T-helper 2 cell treated with Interferon-gamma antibody and Interleukin-4, amounts not matched to agents 5 μg/mL and 100 μg/mL, for 36 hours (primary cell): Measurements from ENCODE around the gene PCSK5.

Experiments
- DNase-seq: peaks from one replicate; pipeline ENCODE4 v3.0.0; 2021; ENCODE audit warnings: low spot score
- H3K27ac Mint-ChIP-seq: one replicate; pipeline ENCODE4 v1.8.0; 2021; ENCODE audit warnings: mild to moderate bottlenecking, mixed read lengths
- H3K27me3 Mint-ChIP-seq: one replicate; pipeline ENCODE4 v1.8.0; 2021; ENCODE audit warnings: low read depth, mixed read lengths
- H3K36me3 Mint-ChIP-seq: one replicate; pipeline ENCODE4 v1.8.0; 2021; ENCODE audit warnings: low read depth, mixed read lengths
- H3K4me1 Mint-ChIP-seq: one replicate; pipeline ENCODE4 v1.8.0; 2021; ENCODE audit warnings: low read depth, mixed read lengths
- H3K4me3 Mint-ChIP-seq: one replicate; pipeline ENCODE4 v1.8.0; 2022; ENCODE audit warnings: mild to moderate bottlenecking, moderate library complexity, mixed read lengths
- H3K9me3 Mint-ChIP-seq: one replicate; pipeline ENCODE4 v1.8.0; 2021; ENCODE audit warnings: mixed read lengths

PCSK5 gene

DNA sequence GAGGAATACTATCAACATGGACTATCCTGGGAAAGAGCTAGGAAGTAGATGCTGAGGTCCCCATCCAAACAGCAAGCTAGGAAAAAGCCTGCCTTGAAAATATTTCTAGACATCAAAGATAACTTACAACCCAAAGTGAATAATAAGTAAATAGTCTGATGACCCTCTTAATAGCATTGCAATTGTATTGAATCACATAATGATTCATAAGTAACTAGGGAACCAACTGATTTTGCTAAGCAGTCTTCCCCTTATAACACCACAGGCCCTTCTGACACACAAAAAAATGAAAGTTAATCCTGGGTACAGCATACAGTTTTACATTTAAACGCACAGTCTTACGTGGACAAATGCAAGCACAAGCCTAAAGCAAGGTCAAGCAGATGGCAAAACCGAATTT, 304.4 kb downstream of the PCSK5 start:
- no peak overlapping the region for H3K27ac Mint-ChIP-seq
- H3K4me1 Mint-ChIP-seq, result no peaks in the 10 kb centered on the region
- H3K4me3 Mint-ChIP-seq, result no peak overlapping the region
- H3K27me3 Mint-ChIP-seq, result no peaks in the 10 kb centered on the region
- DNase-seq, result no peak
- H3K36me3 Mint-ChIP-seq, result peaks cover 1% of the 10 kb centered on the region
- H3K9me3 Mint-ChIP-seq, result peaks cover 3% of the 10 kb centered on the region

DNA sequence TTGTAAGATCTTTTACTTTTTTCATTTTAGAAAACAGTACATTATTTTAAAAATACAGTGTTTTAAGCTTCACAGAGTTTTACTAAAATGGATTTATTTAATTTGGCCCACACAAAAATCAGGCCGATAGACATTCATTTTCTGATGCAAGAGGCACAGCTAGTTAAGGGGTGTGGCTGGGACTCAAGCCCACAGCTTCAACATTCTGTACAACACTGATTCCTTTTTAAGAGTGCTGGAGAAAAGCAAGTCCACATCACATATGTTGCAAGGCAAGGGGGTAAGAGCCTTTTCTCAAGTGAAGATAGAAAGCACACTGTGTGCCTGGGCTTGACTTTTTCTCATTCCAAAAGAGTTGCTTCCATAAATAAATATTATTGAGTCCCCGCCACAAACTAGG, 307.9 kb downstream of the PCSK5 start:
- Mint-ChIP-seq H3K36me3 (no peaks in the 10 kb centered on the region), H3K27me3 (peaks cover 2% of the 10 kb centered on the region), H3K4me1 (no peaks in the 10 kb centered on the region), H3K27ac (no peak overlapping the region), H3K9me3 (no peaks in the 10 kb centered on the region), H3K4me3 (no peak overlapping the region)
- no peak for DNase-seq

DNA sequence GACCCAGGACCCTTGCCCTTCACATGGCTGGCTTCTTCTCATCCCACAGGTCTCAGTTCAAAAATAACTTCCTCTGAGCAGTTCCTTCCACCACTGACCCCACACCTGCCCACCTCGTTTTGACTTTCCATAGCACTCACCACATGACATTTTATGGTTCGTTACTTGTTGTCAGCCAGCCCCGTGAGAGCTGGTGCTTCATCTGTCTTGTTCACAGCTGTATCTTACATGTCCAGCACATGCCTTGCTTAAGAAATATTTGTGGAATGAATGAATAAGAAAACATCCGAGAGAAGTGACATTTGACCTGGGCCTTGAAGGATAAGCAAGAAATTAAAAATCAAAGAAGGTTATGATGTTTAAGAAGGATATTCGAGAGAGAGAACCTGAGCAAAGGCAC, 309.8 kb downstream of the PCSK5 start:
- Mint-ChIP-seq H3K27ac (no peak overlapping the region), H3K36me3 (no peaks in the 10 kb centered on the region), H3K9me3 (no peaks in the 10 kb centered on the region), H3K4me1 (no peaks in the 10 kb centered on the region), H3K4me3 (no peak overlapping the region), H3K27me3 (peaks cover 5% of the 10 kb centered on the region)
- DNase-seq, result no peak

DNA sequence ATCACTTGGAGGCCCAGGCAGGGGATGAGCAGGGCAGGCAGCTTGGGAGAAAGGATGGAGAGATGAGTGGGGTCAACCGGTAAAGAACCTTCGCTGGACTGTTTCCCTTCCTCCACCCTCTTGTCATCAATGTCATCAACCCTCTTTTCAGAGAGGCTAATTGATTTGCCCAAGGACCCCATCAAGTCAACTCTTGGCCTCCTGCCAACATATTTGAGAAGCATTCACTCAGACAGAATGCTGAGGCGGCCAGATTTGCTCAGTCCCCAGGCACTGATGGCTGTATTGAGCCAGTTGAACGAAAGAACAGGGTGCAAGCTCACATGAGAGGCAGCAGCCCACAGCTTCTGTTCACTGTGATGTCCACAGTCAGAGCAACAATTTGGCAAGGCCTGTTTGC, 310.3 kb downstream of the PCSK5 start:
- H3K27me3 Mint-ChIP-seq, result peaks cover 5% of the 10 kb centered on the region
- no peak overlapping the region for H3K27ac Mint-ChIP-seq
- H3K9me3 Mint-ChIP-seq, result no peaks in the 10 kb centered on the region
- H3K4me3 Mint-ChIP-seq, result no peak overlapping the region
- no peaks in the 10 kb centered on the region for H3K4me1 Mint-ChIP-seq
- H3K36me3 Mint-ChIP-seq, result no peaks in the 10 kb centered on the region
- no peak for DNase-seq

DNA sequence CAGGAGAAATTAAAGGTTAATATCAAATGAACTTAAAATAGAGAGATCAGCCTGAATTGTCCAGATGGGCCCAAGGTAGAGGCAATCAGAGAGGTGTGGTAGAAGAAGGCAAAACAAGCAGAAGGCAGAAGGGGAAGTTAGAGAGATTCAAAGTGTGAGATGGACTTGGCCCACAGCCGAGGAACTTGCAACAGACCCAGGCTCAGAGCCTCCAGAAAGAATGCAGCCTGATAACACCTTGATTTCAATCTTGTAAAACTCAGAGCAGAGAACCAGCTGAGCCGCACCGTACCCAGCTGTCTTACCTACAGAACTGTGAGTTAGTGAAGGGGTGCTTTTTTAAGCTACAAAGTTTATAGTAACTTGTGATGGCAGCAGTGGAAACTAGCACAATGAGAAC, 312.9 kb downstream of the PCSK5 start:
- Mint-ChIP-seq H3K36me3 (no peaks in the 10 kb centered on the region), H3K27me3 (peaks cover 5% of the 10 kb centered on the region), H3K27ac (no peak overlapping the region), H3K4me1 (no peaks in the 10 kb centered on the region), H3K4me3 (no peak overlapping the region), H3K9me3 (no peaks in the 10 kb centered on the region)
- no peak for DNase-seq

DNA sequence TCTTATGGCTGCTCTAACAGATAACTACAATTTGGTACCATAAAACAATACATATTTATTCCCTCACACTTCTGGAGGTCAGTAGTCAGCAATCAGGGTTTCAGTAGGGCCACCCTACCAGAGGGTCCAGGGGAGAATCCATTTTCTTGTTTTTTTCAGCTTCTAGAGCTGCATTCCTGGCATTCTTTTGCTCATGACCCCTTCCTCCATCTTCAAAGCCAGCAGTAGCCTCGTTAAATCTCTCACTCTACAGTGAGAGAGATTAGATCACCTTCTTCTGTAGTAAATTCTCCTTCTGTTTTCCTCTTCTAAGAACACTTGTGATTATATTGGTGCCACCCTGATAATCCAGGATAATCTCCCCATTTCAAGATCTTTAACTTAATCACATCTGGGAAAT, 316.3 kb downstream of the PCSK5 start:
- Mint-ChIP-seq H3K27me3 (peaks cover 5% of the 10 kb centered on the region), H3K36me3 (no peaks in the 10 kb centered on the region), H3K4me1 (no peaks in the 10 kb centered on the region), H3K4me3 (no peak overlapping the region), H3K27ac (no peak overlapping the region), H3K9me3 (no peaks in the 10 kb centered on the region)
- no peak for DNase-seq

DNA sequence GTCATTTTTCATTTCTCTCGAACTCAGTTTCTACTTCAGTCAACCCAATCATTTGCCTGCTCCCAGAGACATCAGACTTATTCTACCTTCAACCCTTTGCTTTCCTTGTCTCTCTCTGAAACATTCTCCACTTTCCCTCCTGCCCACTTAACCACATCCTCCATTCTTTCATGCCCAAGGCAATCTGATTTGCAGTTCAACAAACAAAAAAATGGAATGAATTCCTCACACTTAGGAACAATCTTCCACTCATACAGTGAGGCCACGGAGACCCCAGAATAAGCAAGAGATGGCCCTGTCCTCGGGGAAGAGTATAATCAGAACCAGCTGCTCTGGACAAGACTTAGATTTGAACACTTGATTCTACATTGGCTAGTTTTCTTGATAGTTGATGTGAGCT, 323.3 kb downstream of the PCSK5 start:
- no peak overlapping the region for H3K4me3 Mint-ChIP-seq
- no peak for DNase-seq
- H3K27me3 Mint-ChIP-seq, result no peaks in the 10 kb centered on the region
- no peaks in the 10 kb centered on the region for H3K36me3 Mint-ChIP-seq
- H3K27ac Mint-ChIP-seq, result no peak overlapping the region
- no peaks in the 10 kb centered on the region for H3K4me1 Mint-ChIP-seq
- H3K9me3 Mint-ChIP-seq, result no peaks in the 10 kb centered on the region

DNA sequence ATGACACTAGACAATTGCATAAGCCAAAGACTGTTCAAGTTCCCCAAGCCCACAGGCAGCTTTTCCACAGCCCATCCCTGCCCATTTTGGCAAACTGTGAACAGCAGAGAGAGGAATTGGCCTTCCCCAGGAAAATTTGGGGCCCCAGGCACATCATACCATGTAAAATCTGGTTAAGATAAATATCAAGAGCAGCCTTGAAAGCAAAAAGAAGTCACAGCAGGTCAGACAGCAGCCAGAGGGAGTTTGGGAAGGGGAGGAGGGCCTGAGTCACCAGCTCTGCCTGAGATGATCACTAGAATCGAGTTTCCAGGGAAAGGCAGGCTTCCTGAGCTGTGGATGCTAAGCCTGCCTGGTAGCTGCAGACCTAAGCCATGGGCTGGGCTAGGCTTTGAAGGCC, 324.6 kb downstream of the PCSK5 start:
- Mint-ChIP-seq H3K4me1 (no peaks in the 10 kb centered on the region), H3K4me3 (no peak overlapping the region), H3K36me3 (no peaks in the 10 kb centered on the region), H3K9me3 (no peaks in the 10 kb centered on the region), H3K27me3 (no peaks in the 10 kb centered on the region), H3K27ac (no peak overlapping the region)
- DNase-seq, result no peak

DNA sequence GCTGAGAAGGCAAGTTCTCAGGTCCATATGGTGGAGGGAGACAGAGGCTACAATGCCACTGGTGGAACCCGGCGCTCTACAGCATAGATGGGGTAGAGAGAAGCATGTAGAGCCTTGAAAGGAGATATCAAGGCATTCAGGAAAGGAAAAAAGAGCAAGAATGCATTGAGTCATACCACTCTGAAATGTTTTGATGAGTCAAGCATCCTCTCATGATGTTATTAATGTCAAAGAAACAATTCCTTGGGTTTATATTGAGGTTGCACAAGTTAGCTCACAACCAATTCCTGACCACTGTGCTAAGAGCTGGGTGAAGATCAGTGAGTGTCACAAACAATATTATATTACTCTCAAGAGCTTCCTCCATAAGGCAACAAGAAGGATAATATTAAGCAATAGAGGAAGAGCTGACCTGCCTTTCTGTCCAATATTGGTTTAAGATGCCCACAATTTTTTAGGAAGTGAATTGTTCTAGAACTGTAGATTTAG, 325.7 kb downstream of the PCSK5 start:
- Mint-ChIP-seq H3K4me3 (no peak overlapping the region), H3K27me3 (no peaks in the 10 kb centered on the region), H3K36me3 (no peaks in the 10 kb centered on the region), H3K9me3 (no peaks in the 10 kb centered on the region), H3K4me1 (no peaks in the 10 kb centered on the region), H3K27ac (no peak overlapping the region)
- no peak for DNase-seq

DNA sequence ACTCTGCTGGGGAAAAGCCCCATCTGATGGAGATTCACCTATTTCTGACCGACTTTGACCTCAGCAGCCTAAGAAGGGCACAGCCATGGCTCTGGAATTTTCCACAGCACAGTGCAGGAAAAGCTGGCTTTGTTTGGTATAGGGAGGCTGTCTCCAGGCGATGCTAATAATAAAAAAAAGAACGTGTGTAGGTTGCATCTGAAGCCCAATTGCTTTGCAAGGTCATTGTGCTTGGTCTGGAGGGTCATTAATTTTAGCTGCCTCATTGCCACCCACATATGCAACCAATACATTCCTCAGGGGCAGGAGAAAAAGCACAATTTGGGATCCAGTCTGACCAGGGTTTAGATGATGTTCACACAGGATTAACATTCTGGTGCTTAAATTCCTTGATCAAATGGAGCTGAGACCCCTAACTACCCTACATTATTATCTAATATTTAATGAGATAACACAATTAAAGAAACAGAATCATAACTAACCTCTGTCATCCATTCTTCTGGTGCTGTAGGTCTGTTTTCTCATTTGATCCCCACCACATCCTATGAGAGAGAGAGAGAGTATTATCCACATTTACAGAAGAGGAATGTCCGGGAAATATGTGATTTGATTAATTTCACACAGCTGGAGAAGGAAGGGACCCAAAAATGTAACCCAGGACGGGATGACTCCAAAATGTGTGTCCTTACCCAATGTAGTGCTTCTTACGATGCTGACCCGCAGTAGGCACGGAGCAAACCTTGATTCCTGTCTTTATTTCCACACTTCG, 327.8 kb downstream of the PCSK5 start:
- no peak overlapping the region for H3K27ac Mint-ChIP-seq
- H3K27me3 Mint-ChIP-seq, result peaks cover 2% of the 10 kb centered on the region
- no peak for DNase-seq

DNA sequence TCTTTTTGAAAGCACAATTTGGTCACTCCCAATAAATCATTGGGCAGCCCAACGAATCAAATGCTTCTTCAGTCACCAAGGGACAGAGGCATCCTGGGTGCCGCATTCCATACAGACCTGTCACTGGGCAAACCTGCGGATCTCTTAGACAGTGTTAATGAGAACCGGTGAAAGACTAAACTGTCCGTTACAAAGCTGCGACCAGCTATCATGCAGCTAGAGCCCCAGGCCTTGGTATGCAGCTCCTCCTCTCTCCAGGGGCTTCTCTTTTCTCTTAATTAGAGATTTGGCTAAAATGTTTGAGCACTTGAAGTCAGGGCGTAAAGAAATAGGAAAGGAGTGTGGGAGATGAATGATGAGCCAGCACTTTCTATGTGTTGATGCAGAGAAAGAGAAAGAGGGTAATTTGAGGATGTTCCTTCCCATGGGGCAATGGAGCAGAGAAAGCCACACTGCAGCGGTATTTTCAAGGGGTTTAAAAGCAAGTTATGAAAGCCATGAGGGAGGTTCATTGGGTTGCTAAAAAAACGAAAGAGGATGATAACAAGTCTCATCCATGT, 328.5 kb downstream of the PCSK5 start:
- H3K9me3 Mint-ChIP-seq, result no peaks in the 10 kb centered on the region
- H3K4me3 Mint-ChIP-seq, result no peak overlapping the region
- DNase-seq, result no peak
- no peak overlapping the region for H3K27ac Mint-ChIP-seq
- no peaks in the 10 kb centered on the region for H3K36me3 Mint-ChIP-seq
- no peaks in the 10 kb centered on the region for H3K4me1 Mint-ChIP-seq
- peaks cover 2% of the 10 kb centered on the region for H3K27me3 Mint-ChIP-seq

More for the DNA sequence above, 327.8 kb downstream of the PCSK5 start:
- Mint-ChIP-seq H3K4me3 (no peak overlapping the region), H3K36me3 (no peaks in the 10 kb centered on the region), H3K4me1 (no peaks in the 10 kb centered on the region), H3K9me3 (no peaks in the 10 kb centered on the region)

DNA sequence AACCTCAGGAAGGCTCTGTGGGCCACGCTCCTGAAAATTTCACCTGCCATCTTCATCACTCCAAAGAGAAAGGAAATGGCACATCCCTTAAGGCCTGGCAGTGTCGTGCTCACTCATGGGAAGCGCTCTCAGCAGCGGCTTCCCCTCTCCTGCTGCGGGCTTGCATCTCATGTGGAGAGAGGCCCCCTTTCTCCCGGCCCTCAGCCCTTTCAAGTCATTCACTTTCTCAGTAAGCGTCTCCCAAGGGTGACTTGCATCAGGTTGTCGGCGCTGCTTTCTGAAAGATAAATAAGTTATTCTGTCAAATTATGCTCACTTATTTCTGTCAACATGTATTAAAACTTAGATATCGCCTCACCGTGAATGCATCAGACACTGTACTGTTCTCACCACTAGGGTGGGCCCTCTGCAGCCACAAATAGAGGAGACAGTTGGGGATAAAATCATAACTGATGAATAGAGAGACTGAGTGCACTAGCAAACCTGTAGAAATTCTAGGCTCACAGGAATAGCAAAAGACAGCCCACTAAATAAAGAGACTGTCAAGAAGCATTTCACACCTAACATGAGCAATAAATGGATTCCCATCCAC, 329.2 kb downstream of the PCSK5 start:
- Mint-ChIP-seq H3K27ac (no peak overlapping the region), H3K9me3 (no peaks in the 10 kb centered on the region), H3K4me3 (no peak overlapping the region), H3K4me1 (no peaks in the 10 kb centered on the region), H3K36me3 (no peaks in the 10 kb centered on the region), H3K27me3 (peaks cover 2% of the 10 kb centered on the region)
- DNase-seq, result no peak

DNA sequence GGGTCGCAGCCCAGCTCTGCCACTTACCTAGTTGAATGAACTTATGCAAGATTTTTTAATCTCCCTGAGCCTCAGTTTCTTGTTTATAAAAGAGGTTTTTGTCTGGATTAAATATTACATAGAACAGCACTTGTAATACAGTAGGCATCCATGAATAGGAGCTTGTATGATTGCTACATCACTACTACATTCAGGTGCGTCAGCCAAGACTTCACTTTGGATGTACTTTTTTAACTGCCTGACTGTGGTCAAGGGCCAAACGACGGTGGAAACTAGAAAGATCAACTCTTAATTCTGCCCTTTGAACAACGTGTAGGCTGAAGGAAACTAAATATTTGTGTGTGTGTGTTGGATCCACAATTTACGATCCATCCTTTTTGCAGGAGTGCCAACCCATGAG, 330.9 kb downstream of the PCSK5 start:
- H3K4me1 Mint-ChIP-seq, result no peaks in the 10 kb centered on the region
- H3K27ac Mint-ChIP-seq, result no peak overlapping the region
- peaks cover 2% of the 10 kb centered on the region for H3K27me3 Mint-ChIP-seq
- H3K4me3 Mint-ChIP-seq, result no peak overlapping the region
- no peak for DNase-seq
- H3K9me3 Mint-ChIP-seq, result no peaks in the 10 kb centered on the region
- no peaks in the 10 kb centered on the region for H3K36me3 Mint-ChIP-seq

DNA sequence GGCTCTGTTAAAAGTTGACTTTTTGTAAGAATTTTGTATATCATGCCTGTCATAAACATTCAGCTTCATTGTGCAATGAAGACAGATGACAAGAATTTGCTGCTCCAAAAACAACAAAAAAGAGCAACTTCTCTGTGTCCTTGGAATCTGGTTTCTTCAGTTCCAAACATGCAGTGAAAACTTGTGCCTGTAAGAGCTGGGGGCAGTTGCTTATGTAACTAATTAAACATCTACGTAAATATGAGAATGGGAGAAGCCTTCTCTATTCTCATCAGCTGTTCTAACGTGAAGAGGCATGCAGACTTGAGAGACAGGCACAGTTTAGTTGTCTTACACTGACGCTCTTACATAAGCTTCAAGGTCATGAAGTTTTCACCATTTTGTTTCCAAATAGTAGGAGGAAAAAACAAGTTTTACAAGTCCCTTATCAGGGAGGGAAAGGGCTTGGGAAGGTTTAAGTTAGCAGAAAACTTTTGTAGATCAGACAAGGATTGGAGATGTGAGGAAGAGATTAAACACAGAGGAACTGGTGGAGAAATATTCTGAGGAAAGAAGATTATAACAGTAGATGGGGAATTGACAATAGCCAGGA, 333.4 kb downstream of the PCSK5 start:
- Mint-ChIP-seq H3K27ac (no peak overlapping the region), H3K36me3 (no peaks in the 10 kb centered on the region), H3K9me3 (no peaks in the 10 kb centered on the region), H3K4me1 (no peaks in the 10 kb centered on the region), H3K4me3 (no peak overlapping the region), H3K27me3 (peaks cover 2% of the 10 kb centered on the region)
- no peak for DNase-seq
